Epithelial cell of esophagus (primary cell): Measurements from ENCODE around the gene LBR.

Experiments used
- DNase-seq: peaks from one replicate; pipeline ENCODE4 v3.0.0; 2010; ENCODE audit warnings: low read depth
- H3K4me3 ChIP-seq: 2 replicates; pipeline ENCODE4 v1.5.1; 2011; ENCODE audit warnings: mild to moderate bottlenecking, low read length, control low read depth
- CTCF ChIP-seq: IDR thresholded peaks from 2 replicates; pipeline ENCODE4 v1.5.1; 2011; ENCODE audit warnings: low read depth, mild to moderate bottlenecking, low read length, control low read depth, inconsistent platforms; ENCODE audit not compliant: insufficient read depth; ENCODE audit errors: missing control alignments

The LBR gene

GRCh38 chr1:225423518-225423855 is 4.4 kb downstream of the LBR start:
- no peak overlapping the region for H3K4me3 ChIP-seq
- DNase-seq, result no peak
- TF ChIP-seq CTCF, result no peak

- H3K4me3 ChIP-seq, result no peak overlapping the region
- no peak for DNase-seq
- TF ChIP-seq CTCF, result no peak
Observed at GRCh38 chr1:225422795-225423517, 4.9 kb downstream of the LBR start.

- no peak for DNase-seq
- TF ChIP-seq CTCF, result no peak
- H3K4me3 ChIP-seq, result no peak overlapping the region
Observed at GRCh38 chr1:225422031-225422605, 5.7 kb downstream of the LBR start.

- no peak for TF ChIP-seq CTCF
- no peak for DNase-seq
Observed at GRCh38 chr1:225418598-225418997, 9.2 kb downstream of the LBR start.

GRCh38 chr1:225418059-225418458 is 9.8 kb downstream of the LBR start:
- no peak for DNase-seq
- no peak for TF ChIP-seq CTCF

More at GRCh38 chr1:225418598-225418997, 9.2 kb downstream of the LBR start:
- H3K4me3 ChIP-seq, result no peak overlapping the region

GRCh38 chr1:225415967-225416745 is 11.7 kb downstream of the LBR start:
- no peak overlapping the region for H3K4me3 ChIP-seq
- DNase-seq, result no peak
- no peak for TF ChIP-seq CTCF

More at GRCh38 chr1:225418059-225418458, 9.8 kb downstream of the LBR start:
- H3K4me3 ChIP-seq, result no peak overlapping the region

- no peak for TF ChIP-seq CTCF
- no peak overlapping the region for H3K4me3 ChIP-seq
- no peak for DNase-seq
Observed at GRCh38 chr1:225415307-225415706, 12.5 kb downstream of the LBR start.
